Nephron progenitor cell (in vitro differentiated cells): ENCODE results near the gene PAPLN.
A peak's percentile ranks its signal among the peaks of the same experiment; 100 is the strongest.

Experiments used
- DNase-seq: peaks from one replicate; pipeline ENCODE4 v3.0.0; 2021
- H3K27ac Mint-ChIP-seq: 2 replicates; pipeline ENCODE4 v1.8.0; 2021; ENCODE audit warnings: mild to moderate bottlenecking, moderate library complexity, mixed read lengths
- H3K27me3 Mint-ChIP-seq: 2 replicates; pipeline ENCODE4 v1.8.0; 2021; ENCODE audit warnings: mild to moderate bottlenecking, low read depth, mixed read lengths; ENCODE audit not compliant: poor library complexity
- H3K36me3 Mint-ChIP-seq: 2 replicates; pipeline ENCODE4 v1.8.0; 2021; ENCODE audit warnings: low read depth, mixed read lengths
- H3K4me1 Mint-ChIP-seq: 2 replicates; pipeline ENCODE4 v1.8.0; 2021; ENCODE audit warnings: mixed read lengths
- H3K4me3 Mint-ChIP-seq: 2 replicates; pipeline ENCODE4 v1.8.0; 2021; ENCODE audit warnings: mild to moderate bottlenecking, moderate library complexity, mixed read lengths
- H3K9me3 Mint-ChIP-seq: 2 replicates; pipeline ENCODE4 v1.8.0; 2021; ENCODE audit warnings: mild to moderate bottlenecking, moderate library complexity, mixed read lengths
- CTCF ChIP-seq: fragments of 200-600 bp; sonication (generic); IDR thresholded peaks from 2 replicates; pipeline ENCODE4 v1.5.0; 2021; ENCODE audit warnings: antibody characterized with exemption

Gene PAPLN

GRCh38 chr14:73225496-73225895 is 11.8 kb upstream of the PAPLN start:
- H3K4me1 Mint-ChIP-seq, result peaks cover 20% of the 10 kb centered on the region
- peaks cover 21% of the 10 kb centered on the region for H3K36me3 Mint-ChIP-seq
- no peak for DNase-seq
- H3K27ac Mint-ChIP-seq, result no peak overlapping the region
- peaks cover under 1% of the 10 kb centered on the region for H3K27me3 Mint-ChIP-seq
- TF ChIP-seq CTCF, result no peak
- no peak overlapping the region for H3K4me3 Mint-ChIP-seq
- no peaks in the 10 kb centered on the region for H3K9me3 Mint-ChIP-seq

GRCh38 chr14:73227812-73228781 is 9.2 kb upstream of the PAPLN start:
- TF ChIP-seq CTCF, result no peak
- Mint-ChIP-seq H3K4me3 (no peak overlapping the region), H3K4me1 (peaks cover 26% of the 10 kb centered on the region), H3K27ac (peak overlapping the region; percentile 83), H3K9me3 (no peaks in the 10 kb centered on the region), H3K27me3 (peaks cover 13% of the 10 kb centered on the region), H3K36me3 (peaks cover 14% of the 10 kb centered on the region)
- no peak for DNase-seq

DNA sequence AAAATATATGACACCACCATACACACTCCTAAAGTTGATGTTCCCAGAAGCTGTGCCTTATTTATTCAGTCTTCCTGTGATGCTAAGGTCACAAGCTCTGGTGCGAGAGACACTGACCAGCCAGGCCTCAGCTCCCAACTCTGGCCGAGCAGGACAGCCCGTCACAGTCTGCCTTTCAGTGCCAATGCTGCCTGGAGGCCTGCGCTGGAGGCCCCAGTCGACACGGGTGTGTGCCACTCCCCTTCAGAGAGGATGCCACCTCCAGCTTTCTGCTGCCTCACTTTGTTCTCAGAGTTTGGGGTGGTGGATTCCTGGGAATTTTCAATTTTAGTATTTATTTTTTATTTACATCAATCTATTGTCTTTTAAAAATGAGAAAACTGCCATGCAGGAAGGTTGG is 7.3 kb upstream of the PAPLN start:
- peaks cover 5% of the 10 kb centered on the region for H3K36me3 Mint-ChIP-seq
- no peak overlapping the region for H3K4me3 Mint-ChIP-seq
- no peak for DNase-seq
- peaks cover 32% of the 10 kb centered on the region for H3K27me3 Mint-ChIP-seq
- peaks cover 30% of the 10 kb centered on the region for H3K4me1 Mint-ChIP-seq
- no peak for TF ChIP-seq CTCF
- no peak overlapping the region for H3K27ac Mint-ChIP-seq
- H3K9me3 Mint-ChIP-seq, result no peaks in the 10 kb centered on the region

- Mint-ChIP-seq H3K4me1 (peaks cover 49% of the 10 kb centered on the region), H3K27ac (no peak overlapping the region), H3K36me3 (no peaks in the 10 kb centered on the region), H3K27me3 (peaks cover 54% of the 10 kb centered on the region), H3K9me3 (no peaks in the 10 kb centered on the region), H3K4me3 (no peak overlapping the region)
- DNase-seq, result peak; percentile 51
- TF ChIP-seq CTCF, result peak; percentile 50
Observed at GRCh38 chr14:73231981-73232851, 5.1 kb upstream of the PAPLN start.

DNA sequence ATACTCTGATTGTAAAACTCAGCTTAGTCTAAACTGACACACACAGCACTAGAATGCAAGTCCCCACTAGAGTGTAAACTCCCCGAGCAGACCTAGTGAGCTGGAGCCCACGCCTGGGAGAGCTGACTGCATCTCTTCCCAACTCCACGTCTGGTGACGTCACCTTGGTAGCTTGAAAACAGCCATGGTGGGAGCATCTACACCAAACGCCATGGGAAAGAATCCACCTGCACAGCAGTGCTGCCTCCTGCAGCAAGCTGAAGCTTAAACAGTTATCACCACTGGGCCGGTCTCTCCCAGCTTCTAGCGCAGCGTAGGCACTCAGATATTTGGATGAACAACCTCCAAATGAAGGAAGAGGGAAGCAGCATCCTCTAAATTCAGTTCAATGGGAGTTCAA is 4.3 kb upstream of the PAPLN start:
- Mint-ChIP-seq H3K9me3 (no peaks in the 10 kb centered on the region), H3K27me3 (peaks cover 56% of the 10 kb centered on the region), H3K36me3 (no peaks in the 10 kb centered on the region), H3K4me3 (no peak overlapping the region), H3K4me1 (peaks cover 47% of the 10 kb centered on the region), H3K27ac (no peak overlapping the region)
- DNase-seq, result no peak
- TF ChIP-seq CTCF, result no peak
